GM12878 (cell line): ENCODE results near the gene NR2F6.

Source experiments
- SMARCA5 ChIP-seq: fragments of 450-650 bp; IDR thresholded peaks from 2 replicates; pipeline ENCODE4 v1.6.1; 2017; ENCODE audit warnings: mild to moderate bottlenecking
- TAF1 ChIP-seq: IDR thresholded peaks from 2 replicates; pipeline ENCODE4 v1.6.1; 2011; ENCODE audit warnings: mild to moderate bottlenecking, low read depth, low read length, borderline replicate concordance

- TF ChIP-seq SMARCA5: peak; percentile 89
- TF ChIP-seq TAF1: no peak
Observed at GRCh38 chr19:17242431-17243208, 3.1 kb downstream of the NR2F6 start.
